Measurements from ENCODE around the gene PEX6. TPM values are rescaled to one million over a fixed set of nuclear protein-coding genes. Genes with fewer than 3 reads are reported as not detected.

The PEX6 gene
- total RNA-seq, 1 experiment from 2014 or later = 15.6 TPM

DNA sequence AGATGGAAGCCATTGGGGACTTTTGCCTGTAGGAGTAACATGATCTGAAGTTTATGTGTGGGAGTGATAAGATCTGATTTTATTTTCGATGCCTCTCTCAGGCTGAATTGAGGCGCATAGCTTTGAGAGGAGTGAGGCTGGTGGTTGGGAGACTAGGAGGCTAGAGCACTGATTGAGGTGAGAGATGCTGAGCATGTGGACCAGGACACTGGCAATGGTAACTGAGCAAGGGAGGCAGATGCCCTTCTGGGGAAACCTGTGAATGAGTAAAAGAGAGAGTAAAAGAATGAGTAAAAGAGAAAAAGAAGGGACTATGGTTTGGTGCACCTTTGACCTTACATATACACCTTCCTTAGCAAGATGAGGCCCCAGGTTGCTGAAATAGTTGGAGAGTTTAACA, 45.5 kb upstream of the PEX6 start:
- no peak for DNase-seq
- Histone ChIP-seq H3K4ac (ENCODE audit: low read depth, low read length) (no peak overlapping the region), H3K56ac (ENCODE audit: insufficient read length, low read depth, low read length) (no peak overlapping the region), H4K8ac (replicated peaks; ENCODE audit: insufficient read length, low read depth, low read length) (no peak overlapping the region), H3K79me2 (ENCODE audit: insufficient read depth, low read length) (0 out of 2 replicates have a peak, but pooled peaks cover 2% of the 10 kb centered on the region), H3K23ac (ENCODE audit: insufficient read length, low read depth, low read length) (no peak overlapping the region), H3K27me3 (ENCODE audit: insufficient read depth, low read length) (no peaks in the 10 kb centered on the region), H2BK5ac (ENCODE audit: insufficient read length, low read length) (no peak overlapping the region), H4K20me1 (ENCODE audit: control insufficient read depth, insufficient read depth, insufficient read length) (no peaks in the 10 kb centered on the region), H3K9me3 (ENCODE audit: control insufficient read depth, low read depth, low read length) (no peaks in the 10 kb centered on the region), H4K5ac (ENCODE audit: insufficient read length, low read depth, low read length) (no peak overlapping the region), H3T11ph (ENCODE audit: low read length) (no peak overlapping the region), H2BK12ac (ENCODE audit: insufficient read length, low read depth, low read length) (no peak overlapping the region), H4K91ac (ENCODE audit: insufficient read length, low read depth, low read length) (no peak overlapping the region), H3K79me1 (ENCODE audit: insufficient read depth, low read depth, low read length, poor library complexity, severe bottlenecking) (peaks cover 7% of the 10 kb centered on the region), H3K27ac (ENCODE audit: insufficient read length, low read depth, low read length) (no peak overlapping the region), H3K14ac (ENCODE audit: insufficient read depth, low read length) (no peak overlapping the region), H2BK120ac (ENCODE audit: low read depth, low read length, poor library complexity, severe bottlenecking) (no peak overlapping the region), H2BK15ac (ENCODE audit: low read depth, low read length) (no peak overlapping the region), H3K23me2 (ENCODE audit: insufficient read length, low read depth, low read length, poor library complexity, severe bottlenecking) (peaks cover 7% of the 10 kb centered on the region), H3K4me2 (ENCODE audit: insufficient read depth, insufficient read length, low read length) (no peak overlapping the region), H2AK5ac (ENCODE audit: insufficient read length, low read length) (no peak overlapping the region), H3K4me1 (ENCODE audit: insufficient read depth, low read length) (no peaks in the 10 kb centered on the region), H2AFZ (ENCODE audit: low read length) (no peak overlapping the region), H3K18ac (ENCODE audit: insufficient read length, low read depth, low read length) (no peak overlapping the region), H2BK20ac (ENCODE audit: low read depth, low read length, poor library complexity, severe bottlenecking) (no peak overlapping the region), H3K9ac (ENCODE audit: extremely low read depth, insufficient read length, low read length) (no peak overlapping the region)
- WGBS (ENCODE audit: extremely low coverage, insufficient read length, low lambda C conversion rate) = no CpG with 5 or more reads among the region's 2 CpGs
- no peak for TF ChIP-seq CTCF (conservative IDR thresholded peaks at IDR 0.05)
- Mint-ChIP-seq H3K9me3 (no peaks in the 10 kb centered on the region), H3K27ac (peak overlapping the region in 2 of 3 experiments; percentile 4 to 42; a peak in 2 of 7 replicates), H3K27me3 (ENCODE audit: low read depth) (no peaks in the 10 kb centered on the region), H3K4me3 (no peak overlapping the region), H3K36me3 (ENCODE audit: insufficient read depth in 1 of 3, low read depth in 3 of 3) (peaks cover 40 to 66% (median 54%) of the 10 kb centered on the region in 3 experiments; a peak in 6 of 7 replicates), H3K4me1 (peaks cover 4 to 12% of the 10 kb centered on the region in 2 experiments; a peak in 3 of 4 replicates)
